CD4-positive, alpha-beta T cell treated with Interleukin-17A for 4 hours (primary cell): Measurements from ENCODE around the gene NIT1.

Source experiments
- DNase-seq: peaks from one replicate; pipeline ENCODE4 v3.0.0-alpha.2; 2020; ENCODE audit warnings: mixed read lengths

Gene NIT1, protein sequence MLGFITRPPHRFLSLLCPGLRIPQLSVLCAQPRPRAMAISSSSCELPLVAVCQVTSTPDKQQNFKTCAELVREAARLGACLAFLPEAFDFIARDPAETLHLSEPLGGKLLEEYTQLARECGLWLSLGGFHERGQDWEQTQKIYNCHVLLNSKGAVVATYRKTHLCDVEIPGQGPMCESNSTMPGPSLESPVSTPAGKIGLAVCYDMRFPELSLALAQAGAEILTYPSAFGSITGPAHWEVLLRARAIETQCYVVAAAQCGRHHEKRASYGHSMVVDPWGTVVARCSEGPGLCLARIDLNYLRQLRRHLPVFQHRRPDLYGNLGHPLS

DNA sequence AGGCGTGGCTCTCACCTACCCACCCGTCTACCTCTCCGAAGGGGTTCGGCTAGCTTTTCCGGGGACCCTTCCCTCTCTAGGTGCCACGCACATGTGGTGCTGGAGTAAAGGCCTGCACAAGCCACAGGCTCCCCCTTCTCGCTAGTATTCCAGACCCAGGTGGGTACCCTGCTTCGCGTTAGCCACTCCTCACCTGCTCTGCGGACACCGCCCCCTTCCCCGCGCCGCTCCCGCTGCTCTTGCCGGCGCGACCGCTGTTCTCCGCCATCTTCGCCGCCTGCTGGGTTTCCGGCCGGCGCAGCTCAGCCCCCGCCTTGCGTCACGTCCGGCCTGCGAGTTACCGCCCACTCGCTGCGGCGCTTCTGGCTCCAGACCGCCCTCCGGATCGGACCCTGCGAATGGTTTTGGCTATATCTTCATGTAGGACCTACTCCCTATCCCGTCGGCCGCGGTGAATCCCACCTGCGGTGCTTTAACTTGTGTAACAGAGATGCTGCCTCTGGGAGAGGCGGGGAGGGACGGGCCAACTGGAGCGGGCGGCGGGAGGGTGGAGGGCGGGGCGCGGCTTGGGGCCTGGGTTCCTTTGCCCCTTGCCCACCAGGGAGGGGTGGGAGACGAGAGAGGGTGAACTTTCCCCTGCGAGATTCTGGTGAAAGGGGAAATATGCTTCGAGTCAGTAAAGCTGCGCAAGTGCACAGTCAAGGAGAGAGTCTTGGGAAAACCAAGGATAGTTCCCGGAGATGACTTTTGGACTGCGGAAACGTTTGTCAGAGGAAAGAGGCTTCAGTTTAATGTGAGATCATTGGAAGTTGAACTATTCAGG is at the start of gene NIT1, which contains the start of gene PFDN2:
TSS of gene NIT1 (plus strand) at position 347 of the 823 bp plus-strand sequence. CDS start at position 419, 72 bp downstream.
TSS of gene PFDN2 (minus strand) at position 279 of the 823 bp plus-strand sequence. CDS start at position 268, 11 bp downstream.
- DNase-seq = peak; percentile 86

DNA sequence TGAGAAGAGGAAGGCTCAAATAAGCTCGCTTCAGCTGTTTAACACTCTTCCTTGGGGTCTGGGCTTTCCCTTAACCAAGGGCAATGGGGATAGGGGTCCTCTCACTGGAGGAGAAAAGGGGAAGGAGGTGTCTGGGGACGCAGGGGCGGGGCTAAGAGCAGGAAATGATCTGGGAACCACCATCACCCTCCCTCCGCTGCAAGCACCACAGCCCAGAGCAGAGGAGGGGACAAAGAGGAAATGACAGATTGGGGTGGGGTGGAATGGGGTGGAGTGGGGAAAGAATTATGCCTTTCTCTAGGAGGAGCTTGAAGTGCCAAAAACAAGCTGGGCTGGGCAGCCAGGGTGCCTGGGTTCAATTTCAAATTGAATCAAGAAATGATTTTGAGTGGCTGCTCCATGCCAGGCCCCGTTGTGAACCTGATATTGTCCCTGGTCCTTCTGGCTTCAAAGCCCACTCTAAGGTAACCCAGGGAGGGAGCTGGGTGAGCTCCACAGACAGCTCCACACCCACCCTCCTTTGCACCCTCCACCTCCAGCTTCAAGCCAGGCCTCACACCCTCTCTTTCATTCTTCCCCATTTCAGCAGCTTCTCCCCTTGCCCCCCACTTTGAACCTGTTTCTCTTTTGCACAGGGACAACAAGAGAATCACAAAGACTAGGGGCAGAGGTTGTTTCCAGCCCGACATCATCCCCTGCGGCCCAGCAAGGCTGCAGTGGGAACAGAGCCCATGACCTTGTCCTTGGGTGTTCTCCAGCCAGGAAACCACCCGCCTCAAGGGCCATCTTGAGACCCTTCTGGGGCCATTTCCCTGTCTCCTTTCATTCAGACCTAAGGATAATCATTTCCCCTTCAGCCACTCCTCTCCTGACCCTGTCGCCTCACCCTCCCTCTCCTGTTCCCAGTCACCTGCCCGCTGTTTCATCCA is 49.3 kb upstream of the NIT1 start:
- peak; percentile 88 for DNase-seq

DNA sequence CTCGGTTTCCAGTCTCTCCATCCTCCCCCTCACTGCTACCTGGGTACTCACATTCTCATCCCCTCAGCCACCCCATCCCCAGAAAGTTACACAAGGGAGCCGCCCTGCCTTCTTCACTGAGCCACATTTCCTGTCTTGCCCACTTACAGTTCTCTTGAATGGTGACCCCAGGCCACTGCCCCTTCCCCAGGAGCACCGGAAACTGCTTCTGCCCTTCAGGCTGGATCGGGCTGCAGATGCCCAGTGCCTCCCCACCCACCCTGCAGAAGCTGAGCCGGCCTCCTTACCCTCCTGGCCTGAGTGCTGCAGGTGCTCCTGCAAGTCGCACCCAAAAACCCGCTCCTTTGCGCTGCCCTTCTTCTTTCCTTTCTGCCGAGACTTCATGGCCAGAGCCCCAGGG is 48.7 kb upstream of the NIT1 start:
- DNase-seq = peak; percentile 40

DNA sequence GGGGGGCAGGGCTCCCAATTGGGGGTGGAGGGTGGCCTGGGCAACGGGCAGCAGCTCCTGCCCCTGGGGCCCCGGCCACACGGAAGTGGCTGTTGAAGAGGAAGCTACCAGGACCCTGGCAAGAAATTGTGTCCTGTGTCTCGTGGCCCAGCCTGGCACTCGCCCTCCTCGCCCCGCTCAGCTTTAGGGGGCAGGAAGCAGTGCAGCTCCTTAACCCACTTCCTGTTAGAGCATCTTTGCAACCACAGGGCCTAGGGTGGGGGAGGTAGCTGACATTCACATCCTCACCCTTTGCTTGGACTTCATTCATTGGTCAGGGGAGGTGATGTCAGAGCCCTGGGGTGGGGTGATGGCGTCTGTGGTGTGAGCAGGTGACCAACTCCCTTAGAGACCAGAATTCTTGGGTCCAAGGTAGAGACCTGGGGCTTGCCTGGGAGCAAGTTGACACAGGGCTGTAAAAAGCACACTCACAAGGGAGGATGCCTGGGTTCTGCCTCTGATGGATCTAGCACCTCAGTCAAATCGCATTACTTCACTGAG is 48.1 kb upstream of the NIT1 start, which contains the start of gene ARHGAP30:
TSS of gene ARHGAP30 (minus strand) at position 161 of the 540 bp plus-strand sequence. CDS start 267 bp downstream, outside the sequence.
- peak; percentile 89 for DNase-seq

DNA sequence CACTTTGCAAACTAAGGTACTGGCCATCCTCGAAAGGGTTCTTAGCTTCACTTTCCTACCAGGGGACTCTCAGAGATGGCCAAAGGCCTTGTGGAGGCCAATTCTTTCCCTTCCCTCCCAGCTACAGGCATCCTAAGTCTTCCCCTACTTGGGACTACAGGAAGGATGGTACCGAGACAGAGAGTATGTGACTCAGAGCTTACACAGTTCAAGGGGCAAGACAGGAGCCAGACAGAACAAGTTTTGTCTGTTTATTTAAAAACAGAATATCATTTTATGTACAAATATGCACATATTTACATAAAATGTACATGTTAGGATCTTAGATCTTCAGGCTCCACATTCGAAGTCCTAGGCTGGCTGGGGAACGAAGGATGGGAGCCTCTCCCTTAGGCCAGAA is 47.1 kb upstream of the NIT1 start:
- DNase-seq = peak; percentile 21

DNA sequence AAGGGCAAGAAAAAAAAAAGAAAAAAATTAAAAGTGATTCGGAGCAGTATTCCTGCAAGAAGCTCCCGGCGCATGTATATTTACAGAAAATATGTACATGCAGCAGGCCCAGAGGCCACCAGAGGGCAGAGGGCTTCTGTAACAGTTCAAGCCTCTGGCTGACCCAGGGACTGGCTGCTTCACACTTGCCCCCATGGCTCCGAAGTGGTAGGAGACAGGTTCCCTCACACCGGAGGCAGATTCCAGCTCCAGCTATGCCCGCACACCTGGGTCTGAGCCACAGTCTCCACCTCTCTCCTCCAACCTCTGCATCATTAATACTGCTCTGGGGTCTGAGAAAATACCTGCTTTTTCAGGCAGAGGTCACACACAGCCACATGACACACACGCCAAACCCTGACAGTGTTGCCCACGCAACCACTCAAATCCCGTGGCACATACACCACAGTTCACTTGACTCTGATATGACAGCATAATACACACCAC is 46.0 kb upstream of the NIT1 start:
- peak; percentile 68 for DNase-seq

DNA sequence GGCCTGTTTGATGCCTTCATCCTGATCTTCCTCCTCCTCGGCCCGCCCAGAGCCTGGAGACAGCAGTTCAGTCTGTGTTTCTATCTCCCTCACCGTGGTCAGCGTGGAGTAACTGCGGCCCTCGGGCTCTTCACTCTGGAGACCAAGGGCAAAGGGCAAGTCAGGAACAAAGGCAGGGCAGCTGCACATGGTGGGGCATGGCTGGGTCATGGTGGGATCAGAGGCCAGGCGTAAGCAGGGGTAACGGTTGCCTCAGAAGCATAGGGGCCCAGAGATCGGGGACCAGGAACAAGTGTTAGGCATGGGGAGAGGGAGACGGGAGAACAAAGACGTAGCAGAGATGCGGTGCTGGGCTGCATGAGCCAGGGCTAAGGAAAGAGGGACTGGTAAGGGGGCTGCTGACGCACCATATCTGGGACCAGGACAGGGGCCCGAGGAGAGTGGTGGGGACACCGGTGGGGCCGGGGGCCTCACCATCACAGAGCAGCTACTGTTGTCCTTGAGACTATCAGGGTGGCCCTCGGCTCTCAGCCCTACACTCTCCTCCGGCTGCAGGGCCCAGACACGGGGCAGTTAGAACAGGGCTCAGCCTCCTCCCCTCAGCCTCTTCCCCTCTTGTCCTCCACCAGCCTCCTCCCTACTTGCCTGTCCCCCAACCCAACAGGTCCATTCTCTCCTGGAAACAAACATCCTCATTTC is 45.0 kb upstream of the NIT1 start:
- no peak for DNase-seq

DNA sequence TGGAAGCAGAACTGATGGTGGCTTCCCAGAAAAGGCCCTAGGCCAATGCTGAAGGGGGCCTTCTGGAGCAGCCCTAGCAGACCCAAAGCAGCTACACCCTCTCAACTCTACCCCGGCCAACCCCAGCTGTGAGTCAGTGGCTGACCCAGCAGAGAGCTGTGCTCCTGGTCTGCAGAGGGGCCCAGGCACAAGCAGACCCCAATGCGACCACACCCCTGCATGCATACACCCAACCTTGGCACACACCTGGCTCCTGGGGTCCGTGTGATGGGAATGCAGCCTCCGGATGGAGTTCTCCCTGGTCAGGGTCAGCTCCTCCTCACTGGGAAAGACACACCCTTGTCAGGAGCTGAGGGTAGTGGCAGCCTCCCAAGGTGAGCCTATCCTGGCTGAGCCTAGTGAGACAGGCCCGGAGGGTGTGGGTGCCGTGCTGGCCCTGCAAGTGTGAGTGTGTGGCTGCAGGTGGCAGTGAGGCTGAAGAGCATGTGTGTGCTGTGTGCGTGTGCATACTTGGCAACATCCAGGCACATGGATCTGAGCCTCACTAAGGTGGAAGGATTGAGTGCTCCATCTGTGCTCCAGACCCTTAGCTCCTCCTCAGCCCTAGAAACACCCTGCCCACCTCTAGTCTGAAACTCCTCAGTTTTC is 44.3 kb upstream of the NIT1 start:
- no peak for DNase-seq

DNA sequence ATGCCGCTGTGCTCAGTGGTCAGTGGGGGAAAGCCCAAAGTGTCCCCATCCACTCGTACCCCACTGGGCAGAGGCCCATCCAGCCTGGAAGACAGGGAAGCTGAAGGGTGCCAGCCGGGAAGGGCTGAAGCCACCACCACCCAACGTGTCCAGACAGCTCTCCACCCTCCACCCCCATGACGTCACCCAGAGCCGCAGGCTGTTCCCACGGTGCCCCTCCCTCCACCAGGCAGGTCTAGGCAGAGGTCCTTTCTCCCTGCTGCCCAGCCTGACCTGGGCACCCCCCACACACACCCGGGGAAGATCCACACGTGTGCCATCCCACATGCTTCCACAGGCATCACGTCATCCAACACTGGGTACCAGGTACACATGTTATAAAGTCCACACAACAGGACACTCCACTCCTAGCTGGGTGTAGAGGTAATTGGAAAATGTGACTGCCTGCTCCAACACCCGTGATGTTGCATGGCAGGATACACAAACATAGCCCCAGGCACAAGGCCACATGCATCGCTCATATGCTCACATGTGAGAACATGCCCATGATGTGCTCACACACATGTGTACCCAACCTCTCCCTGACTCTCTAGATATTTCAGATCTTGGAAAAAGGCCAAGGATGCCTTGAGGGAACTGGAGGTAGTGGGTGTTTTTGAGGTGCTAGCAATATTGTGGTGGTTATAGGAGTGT is 43.1 kb upstream of the NIT1 start:
- DNase-seq = no peak

DNA sequence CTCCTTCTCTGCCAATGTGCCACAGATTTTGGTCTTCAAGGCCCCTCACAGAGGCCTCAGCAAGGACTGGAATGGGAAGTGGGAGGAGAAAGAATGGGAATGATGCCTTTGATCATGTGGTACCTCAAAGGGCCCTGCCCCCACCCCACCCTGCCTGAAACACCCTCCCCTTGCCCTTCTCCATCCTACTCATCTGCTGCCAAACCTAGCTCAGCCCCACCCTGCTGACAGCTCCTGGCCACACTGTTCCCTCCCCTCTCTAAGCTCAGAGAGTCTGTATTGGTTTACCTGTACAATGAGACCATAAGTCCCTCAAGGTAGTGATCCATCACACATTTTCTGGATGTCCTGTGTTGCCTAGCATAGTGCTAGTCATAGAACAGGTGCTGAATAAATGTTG is 41.5 kb upstream of the NIT1 start:
- DNase-seq = no peak

DNA sequence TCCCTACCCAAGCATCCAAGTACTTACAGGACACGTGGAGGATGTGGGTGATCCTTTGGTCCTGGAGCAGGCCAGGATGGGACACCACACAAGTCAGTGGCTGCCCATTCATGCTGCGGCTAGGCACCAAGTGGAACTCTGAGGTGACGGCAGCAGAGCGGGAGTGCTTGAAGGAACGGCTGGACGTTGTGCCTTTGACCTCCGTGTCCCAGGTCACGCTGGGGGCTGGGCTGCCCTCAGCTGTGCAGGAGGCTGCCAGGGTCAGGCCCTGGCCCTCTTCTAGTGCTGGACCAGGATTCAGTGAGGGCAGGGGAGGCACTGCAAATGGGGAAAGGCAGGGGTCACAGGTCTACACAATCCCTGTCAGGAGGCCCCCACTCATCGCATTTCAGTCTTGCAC is 40.5 kb upstream of the NIT1 start:
- DNase-seq = no peak

DNA sequence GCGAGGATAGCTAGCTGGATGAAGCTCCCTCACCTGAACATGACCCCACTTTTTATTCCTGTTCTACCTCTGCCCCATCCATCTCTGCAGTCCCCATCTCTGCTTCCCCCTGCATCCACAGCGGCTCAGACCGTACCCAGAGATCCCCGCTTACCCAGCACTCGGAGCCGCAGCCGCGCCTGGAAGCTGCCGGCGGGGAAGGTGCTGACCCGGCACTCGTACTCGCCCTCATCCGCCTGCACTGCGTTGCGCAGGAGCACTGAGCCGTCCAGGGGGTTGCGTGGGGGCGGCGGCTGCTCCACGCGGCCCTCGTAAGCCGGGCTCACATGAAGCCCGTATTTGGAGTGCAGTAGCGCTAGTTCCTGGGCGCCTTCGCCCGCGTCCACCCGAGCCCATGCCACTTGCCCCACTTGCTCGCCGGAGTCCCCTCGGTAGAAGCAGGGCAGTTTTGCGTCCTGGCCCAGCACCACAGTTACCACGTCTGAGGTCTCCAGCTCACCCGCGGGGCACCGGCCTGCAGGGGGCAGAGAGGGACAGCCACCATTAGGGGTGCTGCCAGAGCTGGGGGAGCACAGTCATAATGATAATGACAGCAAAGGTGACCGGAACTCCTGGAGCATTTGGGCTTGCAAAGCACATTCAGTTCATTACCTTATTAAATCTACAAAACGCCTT is 38.3 kb upstream of the NIT1 start:
- DNase-seq = no peak

DNA sequence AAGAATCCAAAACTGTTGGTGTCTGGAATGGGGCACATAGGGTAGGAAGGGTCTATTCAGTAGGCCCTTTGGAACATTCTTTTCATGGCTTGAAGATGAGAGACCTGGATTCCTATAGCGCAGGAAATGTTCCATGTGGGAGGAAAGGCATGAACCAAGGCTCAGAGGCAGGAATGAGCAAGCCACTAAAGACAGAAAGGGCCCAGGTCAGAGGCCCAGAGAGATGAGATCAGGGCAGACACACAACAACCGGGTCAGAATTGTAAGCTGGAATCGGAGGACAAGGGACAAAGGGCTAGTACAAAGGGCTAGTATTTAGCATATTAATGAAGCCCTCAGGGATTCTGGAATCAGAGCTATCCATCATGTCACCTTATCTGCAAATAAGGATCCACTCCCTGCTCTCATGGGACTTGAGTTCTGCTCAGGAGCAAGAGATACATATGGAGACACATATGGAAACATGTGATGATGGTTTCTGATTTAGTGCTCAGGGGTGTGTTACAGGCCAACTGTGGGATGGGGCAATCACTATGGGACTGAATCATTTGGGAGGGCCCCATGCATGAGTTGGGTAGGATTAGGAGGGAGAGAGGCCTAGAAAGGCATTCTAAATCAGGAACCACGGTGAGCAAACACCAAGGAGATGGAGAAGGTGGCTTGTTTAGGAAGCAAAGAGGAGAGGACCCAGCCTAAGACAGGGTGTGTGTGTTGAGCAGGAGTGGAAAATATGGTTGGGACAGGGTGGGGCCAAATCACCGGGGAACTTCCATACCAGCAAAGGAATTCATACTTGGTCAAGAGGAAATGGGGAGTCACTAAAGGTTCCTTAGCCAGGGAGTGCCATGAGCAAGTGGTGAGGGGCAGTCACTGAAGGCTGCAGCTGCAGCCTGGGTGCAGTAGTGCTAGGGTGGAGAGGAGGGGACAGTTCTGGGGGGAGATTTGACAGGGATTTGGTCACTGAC is 37.2 kb upstream of the NIT1 start:
- DNase-seq = no peak

DNA sequence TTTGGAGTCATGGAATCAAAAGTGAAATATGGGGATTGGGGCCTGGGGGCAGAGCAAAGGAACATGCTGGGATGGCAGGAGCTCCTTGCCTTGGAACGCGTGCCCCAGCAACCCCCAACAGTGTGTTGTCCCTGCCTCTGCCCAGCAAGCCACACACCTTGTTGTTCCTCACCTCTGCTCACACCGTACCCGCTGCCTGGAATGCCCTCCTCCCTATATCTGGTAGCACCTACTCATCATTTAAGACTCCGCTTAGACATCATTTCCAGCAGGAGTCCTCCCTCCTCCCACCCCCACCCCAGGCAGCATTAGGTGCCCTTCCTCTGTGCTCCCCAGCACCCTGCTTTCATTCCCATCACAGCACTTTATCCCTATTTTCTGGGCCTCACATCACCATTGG is 36.4 kb upstream of the NIT1 start:
- no peak for DNase-seq

DNA sequence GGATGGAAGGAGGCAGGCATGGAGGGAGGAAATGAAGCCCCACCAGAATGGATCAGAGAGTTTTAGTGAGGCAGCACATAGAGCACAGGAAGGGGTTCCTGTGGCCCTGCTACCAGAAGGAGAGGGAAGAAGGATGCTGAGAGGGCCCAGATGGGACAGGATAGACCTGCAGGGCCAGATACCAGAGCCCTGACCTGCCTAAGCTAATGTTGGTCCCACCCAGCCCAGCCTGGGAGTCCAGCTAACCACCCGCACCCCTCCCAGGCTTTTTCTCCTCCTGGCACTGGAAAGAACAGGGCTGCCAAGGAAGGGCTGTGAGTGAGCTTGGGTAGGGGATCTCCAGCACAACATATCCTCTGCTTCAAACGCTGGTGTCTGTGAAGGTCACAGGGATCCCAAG is 35.4 kb upstream of the NIT1 start:
- no peak for DNase-seq

DNA sequence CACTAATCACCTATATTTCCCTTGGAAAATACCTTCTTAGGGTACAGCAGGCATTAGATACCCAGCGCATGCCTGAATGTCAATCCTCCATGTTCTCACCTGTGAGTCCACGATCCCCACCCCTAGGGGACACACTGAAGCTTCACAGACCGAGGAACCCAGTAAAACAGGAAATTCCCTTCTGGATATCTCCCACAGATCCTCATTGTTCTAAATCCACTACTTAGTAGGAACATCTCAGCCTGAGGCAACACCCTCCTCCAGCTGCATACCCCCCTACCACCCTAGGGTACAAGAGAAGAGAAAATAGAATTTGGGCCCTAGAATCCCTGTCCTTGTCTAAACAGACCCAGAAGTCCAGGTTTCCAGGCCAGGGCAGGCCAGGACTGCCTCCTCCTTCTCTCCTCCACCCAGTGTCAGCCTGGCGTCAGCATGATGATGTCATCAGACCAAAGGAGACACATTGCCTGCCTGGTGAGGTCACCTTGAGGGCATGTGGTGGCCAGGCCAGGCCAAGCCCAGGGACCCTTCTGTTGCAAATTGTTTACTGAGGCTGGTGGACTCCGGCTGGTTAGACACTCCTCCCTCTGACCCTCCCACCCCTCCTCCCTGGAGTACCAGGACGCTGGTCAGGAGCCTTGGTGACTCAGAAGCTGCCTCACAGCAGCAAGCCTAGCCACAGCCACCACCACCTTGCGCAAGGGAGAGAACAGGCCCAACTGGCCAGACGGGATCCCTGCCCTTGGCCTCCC is 34.7 kb upstream of the NIT1 start:
- DNase-seq = no peak

DNA sequence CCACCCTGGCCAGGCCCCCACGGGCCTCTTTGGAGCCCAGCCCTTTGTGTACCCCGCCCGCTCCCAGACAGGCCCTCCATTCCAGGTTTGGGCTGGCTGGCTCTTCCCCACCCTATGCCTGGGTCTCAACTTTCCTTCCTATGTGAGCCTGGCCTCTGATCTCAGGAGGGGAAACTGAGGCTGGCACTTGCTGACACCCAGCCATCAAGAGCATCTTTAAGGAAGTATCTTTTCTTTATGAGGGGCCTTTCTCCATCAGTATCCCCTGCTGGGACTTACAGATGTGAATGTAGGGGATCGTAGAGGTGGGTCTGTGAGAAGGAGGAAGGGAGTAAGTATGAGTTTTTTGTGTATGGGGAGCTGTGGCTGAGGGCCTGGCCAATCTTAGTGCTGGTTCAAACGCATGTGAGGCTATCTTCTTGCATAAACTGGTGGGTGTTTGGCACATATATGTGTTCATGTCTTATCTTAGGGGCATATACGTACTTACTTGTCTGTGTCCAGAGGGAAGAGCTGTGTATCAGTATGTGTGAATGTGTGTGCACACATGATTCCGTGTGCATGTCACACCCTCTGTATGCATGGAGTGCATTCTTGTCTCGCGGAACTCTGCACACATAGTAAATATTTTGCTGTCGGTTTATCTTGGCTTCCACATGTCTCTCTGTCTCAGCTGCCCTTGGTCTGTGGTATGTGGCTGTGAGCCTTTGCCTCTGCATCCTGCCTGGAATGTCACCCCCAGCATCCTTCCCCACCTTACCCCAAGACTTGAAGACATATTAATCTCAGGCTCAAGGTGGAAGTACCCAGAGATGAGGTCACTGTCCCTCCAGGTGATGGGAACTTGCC is 33.9 kb upstream of the NIT1 start:
- no peak for DNase-seq
